ENCODE results near the gene PLXNC1.
A peak's percentile ranks its signal among the peaks of the same experiment; 100 is the strongest.

The PLXNC1 gene

GRCh38 chr12:94147991-94148738 is at the start of gene PLXNC1:
PLXNC1 (plus strand) TSS chr12:94148577; CDS start chr12:94148972, 395 bp downstream.
- DNase-seq (ENCODE audit: low read depth in 2 of 2), result peak in 1 of 2 donors; percentile 44

GRCh38 chr12:94099191-94099590 is 49.2 kb upstream of the PLXNC1 start:
- no peak for DNase-seq (ENCODE audit: low read depth in 2 of 2)

DNA sequence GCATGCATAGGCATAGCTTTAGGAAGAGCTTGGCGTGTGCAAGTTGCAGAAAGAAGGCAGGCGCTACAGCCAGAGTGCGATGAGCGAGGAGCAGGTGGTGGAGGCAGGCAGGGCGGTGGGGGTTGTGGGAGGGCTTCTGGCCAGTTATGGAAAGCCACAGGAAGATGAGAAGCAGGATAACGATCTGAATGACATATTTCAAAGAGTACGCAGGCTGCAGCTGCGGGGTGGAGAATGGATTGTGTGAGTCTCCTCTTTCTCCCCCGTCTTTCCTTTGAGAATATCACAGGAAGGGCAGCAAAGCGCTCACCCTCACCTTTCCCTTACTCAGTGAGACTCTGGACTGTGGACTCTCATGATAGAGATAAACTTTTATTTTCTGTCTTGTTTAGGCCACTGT is 48.7 kb upstream of the PLXNC1 start:
- DNase-seq (ENCODE audit: low read depth in 2 of 2), result no peak

- DNase-seq (ENCODE audit: low read depth in 2 of 2), result no peak
These were observed 48.2 kb upstream of the PLXNC1 start for GRCh38 chr12:94100211-94100627.

DNA sequence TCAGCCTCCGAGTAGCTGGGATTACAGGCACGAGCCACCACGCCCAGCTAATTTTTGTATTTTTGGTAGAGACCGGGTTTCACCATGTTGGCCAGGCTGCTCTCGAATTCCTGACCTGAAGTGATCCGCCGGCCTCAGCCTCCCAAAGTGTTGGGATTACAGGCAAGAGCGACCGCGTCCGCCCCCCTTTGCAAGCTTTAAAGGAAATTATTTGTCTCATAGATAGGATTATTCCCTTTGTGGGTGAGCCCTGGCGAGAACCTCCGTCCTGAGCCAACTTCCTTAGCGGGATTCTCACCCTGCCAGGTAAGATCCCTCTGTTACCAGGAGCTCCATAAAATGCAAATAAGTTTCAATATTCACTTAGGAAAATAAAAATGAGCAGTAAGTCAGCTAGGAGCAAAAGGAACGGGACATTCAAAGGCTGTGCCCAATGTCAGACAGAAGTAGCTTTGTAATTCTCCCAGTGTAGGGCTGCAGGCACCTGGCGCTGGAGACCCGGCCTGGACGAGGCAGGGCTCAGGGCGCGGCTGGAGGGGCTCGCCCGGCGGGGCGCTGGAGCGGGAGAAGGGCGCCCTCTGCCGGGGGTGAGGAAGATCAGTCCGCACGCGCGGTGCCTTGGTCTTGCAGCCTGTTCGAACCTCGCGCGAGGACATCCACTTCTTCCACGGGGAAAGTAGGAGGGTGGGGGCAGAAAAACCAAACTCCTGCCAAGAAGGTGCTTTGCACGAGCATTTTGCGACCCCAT is 47.2 kb upstream of the PLXNC1 start:
- peak; percentile 48 to 60 for DNase-seq (ENCODE audit: low read depth in 2 of 2)

DNA sequence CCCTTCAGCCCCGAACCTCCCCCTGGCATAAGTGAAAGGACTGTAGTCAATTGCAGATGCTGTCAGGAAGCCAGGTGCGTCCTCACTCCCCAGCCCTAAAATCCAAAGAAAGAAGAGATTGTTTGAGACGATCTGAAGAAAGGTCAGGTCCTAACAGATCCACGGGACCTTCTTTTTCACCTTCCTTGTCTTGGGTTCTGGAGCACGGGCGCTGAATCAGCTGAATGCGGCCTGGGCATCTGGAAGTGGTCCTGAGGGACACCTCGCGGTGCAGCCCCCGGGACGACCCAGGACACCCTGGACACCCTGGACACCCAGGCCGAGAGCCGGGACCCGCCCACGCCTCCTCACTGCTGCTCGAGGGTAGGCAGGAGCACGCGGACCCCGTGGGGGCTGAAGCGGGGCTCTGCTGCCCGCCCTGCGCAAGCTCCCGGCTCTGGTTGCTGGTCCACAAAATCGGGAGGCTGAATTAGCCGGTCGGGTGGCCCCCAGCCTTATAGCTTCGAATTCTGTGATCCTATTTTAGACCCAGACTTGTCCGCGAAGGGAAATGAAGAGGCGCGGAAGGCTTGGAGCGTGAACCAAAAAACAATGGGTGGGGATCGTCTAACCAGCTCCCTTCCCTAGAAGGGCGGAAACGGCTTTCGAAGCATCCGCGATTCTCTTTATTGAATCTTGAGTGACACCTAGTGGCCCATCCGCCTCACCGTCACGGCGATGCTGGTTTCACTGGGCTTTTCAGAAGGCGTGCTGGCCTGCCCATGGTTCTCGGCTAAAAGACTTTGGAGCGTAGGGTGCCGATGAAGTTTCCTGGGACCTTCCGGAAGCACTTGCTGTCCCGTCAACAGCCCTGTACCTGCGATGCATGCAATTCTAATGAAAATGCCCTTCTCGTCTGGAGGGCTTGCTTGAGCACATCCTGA is 46.4 kb upstream of the PLXNC1 start:
- peak; percentile 65 to 70 for DNase-seq (ENCODE audit: low read depth in 2 of 2)

DNA sequence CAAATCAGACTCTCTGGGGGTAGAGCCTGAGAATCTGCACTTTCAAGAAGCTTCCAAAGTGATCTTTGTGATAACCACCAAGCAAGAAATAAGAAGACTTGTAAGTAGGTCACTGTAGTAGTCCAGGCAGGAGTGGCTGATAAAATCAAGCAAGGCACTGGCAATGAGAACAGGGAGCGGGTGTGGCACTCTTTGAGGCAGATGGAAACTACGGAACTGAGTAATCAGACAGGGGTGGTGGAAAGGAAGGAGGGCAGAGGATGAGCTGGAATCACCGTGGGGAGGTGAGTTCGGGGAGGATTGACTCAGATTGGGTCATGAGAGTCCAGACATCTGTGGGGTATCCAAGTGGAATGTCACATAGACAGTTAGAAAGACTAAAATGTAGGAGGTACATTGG is 44.4 kb upstream of the PLXNC1 start:
- DNase-seq (ENCODE audit: low read depth in 2 of 2), result no peak

DNA sequence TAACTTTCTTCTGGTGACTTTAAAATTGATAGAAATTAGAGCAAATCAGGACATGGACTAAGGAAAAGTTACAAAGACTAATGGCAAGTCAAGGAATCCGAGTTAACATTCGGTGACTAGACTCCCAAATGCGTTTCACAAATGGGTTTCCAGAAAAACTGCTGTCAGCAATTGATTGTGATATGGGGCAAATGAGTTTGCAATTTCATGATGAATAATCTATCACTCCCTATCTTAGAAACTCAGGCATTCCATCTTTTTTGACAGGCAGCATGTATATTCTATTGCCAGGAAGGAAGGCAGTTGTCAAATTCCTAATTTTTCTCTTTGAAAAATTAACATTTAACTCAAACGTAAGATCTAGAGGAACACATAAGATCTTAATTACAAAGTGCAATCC is 40.5 kb upstream of the PLXNC1 start:
- DNase-seq (ENCODE audit: low read depth in 2 of 2), result no peak

DNA sequence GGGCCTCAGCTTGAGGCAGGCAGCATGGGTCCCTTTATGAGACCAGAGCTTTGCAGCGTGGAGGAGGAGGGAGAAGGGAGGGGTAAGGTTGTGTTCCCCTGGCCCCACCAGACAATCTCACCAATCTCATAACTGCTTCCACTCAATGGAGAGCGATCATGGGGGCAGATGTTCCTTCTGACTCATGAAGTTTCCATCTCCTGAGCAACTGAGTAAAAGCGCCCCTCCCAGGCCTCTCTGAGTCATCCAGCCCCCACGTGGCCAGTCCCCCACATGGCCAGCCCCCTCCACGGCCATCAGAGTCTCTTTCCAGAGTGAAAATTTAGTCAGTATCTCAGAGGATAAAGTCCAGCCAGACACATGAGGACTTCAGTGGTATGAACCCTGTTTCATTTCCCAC is 39.2 kb upstream of the PLXNC1 start:
- DNase-seq (ENCODE audit: low read depth in 2 of 2), result peak; percentile 11 to 27

GRCh38 chr12:94110258-94110657 is 38.1 kb upstream of the PLXNC1 start:
- no peak for DNase-seq (ENCODE audit: low read depth in 2 of 2)

- no peak for DNase-seq (ENCODE audit: low read depth in 2 of 2)
These were observed 37.1 kb upstream of the PLXNC1 start for GRCh38 chr12:94111302-94111701.

- DNase-seq (ENCODE audit: low read depth in 2 of 2), result no peak
These were observed 36.3 kb upstream of the PLXNC1 start for GRCh38 chr12:94112121-94112520.

DNA sequence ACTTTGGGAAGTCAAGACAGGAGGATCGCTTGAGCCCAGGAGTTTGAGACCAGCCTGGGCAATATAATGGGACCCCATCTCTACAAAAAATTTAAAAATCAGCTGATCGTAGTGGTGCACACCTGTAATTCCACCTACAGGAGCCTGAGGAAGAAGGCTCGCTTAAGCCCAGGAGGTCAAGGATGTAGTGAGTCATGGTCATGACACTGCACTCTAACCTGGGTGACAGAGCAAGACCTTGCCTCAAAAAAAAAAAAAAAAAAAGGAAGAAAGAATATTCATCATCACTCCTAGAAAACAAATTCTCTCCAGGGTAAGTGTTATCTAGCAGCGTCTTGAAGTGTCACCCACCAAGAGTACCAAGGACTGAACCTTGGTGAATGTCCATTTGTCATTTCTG is 34.2 kb upstream of the PLXNC1 start:
- DNase-seq (ENCODE audit: low read depth in 2 of 2), result no peak

- no peak for DNase-seq (ENCODE audit: low read depth in 2 of 2)
These were observed 32.2 kb upstream of the PLXNC1 start for GRCh38 chr12:94116191-94116590.

DNA sequence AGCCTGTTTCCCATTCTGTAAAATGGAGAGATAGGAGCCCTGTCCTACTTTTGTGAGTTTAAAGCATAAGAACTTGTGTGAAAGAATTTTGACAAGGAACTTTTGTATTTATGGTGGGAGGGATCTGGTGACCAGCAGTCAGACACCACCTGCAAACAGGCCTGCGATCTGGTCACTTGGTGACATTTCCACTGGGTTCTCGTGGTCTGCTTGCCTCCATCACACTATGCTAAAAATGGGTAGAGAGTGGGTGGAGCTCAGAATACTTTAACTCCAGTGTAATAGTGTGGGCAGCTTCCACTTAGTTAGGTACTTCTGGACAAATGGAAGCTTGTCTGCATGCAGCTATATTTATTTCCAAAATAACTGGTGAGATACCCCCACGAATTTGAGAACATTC is 26.5 kb upstream of the PLXNC1 start:
- DNase-seq (ENCODE audit: low read depth in 2 of 2), result no peak

GRCh38 chr12:94122591-94122990 is 25.8 kb upstream of the PLXNC1 start:
- DNase-seq (ENCODE audit: low read depth in 2 of 2), result no peak

- no peak for DNase-seq (ENCODE audit: low read depth in 2 of 2)
These were observed 25.2 kb upstream of the PLXNC1 start for GRCh38 chr12:94123127-94123526.

GRCh38 chr12:94126067-94126466 is 22.3 kb upstream of the PLXNC1 start:
- DNase-seq (ENCODE audit: low read depth in 2 of 2), result no peak

- no peak for DNase-seq (ENCODE audit: low read depth in 2 of 2)
These were observed 20.9 kb upstream of the PLXNC1 start for GRCh38 chr12:94127239-94128131.

DNA sequence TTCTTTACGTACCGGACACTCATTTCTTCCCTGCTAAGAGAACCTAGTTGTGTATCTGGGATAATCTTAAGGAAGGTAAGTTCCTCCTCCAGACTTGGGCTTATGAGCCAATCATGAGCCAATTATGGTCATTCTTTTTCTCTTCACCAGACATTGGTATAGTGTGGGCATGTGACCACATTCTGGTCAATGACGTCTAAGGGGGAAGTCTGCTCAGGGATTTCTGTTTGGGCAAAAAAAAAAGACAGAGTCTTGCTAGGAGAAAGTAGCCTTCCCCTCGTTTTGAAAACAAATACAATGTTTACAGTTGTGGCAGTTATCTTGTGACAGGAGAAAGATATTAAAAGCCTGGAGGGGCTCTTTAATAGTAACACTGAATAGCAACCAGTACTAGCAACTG is 20.1 kb upstream of the PLXNC1 start:
- DNase-seq (ENCODE audit: low read depth in 2 of 2), result no peak
